ENCODE measurements around the gene WNK2.
A peak's percentile ranks its signal among the peaks of the same experiment; 100 is the strongest.

WNK2 gene

GRCh38 chr9:93184432-93185265, 710 bp downstream of the WNK2 start:
- Histone ChIP-seq H3K4me2 (peak overlapping the region; percentile 99), H3K36me3 (no peaks in the 10 kb centered on the region), H3K4me3 (peak overlapping the region; percentile 77), H3K4me1 (peaks cover 63% of the 10 kb centered on the region), H3K27ac (peak overlapping the region; percentile 79), H3K9me3 (no peaks in the 10 kb centered on the region), H3K27me3 (peaks cover 5% of the 10 kb centered on the region; the same call in 1 of the 2 replicates), H4K20me1 (peaks cover 20% of the 10 kb centered on the region), H3K9ac (peak overlapping the region; percentile 83)
- no peak for TF ChIP-seq Cebpa-rat (IDR thresholded peaks at IDR 0.05)

- H3K9ac ChIP-seq = peak overlapping the region; percentile 57; the same call in 1 of the 2 replicates
- peaks cover 63% of the 10 kb centered on the region for H3K4me1 ChIP-seq
- H3K4me3 ChIP-seq = peak overlapping the region; percentile 77
- TF ChIP-seq Cebpa-rat (IDR thresholded peaks at IDR 0.05) = no peak
- peaks cover 7% of the 10 kb centered on the region for H3K36me3 ChIP-seq
- H3K9me3 ChIP-seq = no peaks in the 10 kb centered on the region
- peaks cover 5% of the 10 kb centered on the region; the same call in 1 of the 2 replicates for H3K27me3 ChIP-seq
- H3K4me2 ChIP-seq = peak overlapping the region; percentile 99
- H3K27ac ChIP-seq = peak overlapping the region; percentile 56; the same call in 1 of the 2 replicates
- H4K20me1 ChIP-seq = peaks cover 29% of the 10 kb centered on the region
Measured at GRCh38 chr9:93185266-93186214, 1.6 kb downstream of the WNK2 start.

GRCh38 chr9:93186215-93186945, 2.4 kb downstream of the WNK2 start:
- Histone ChIP-seq H3K9me3 (no peaks in the 10 kb centered on the region), H3K4me3 (no peak overlapping the region), H3K36me3 (peaks cover 15% of the 10 kb centered on the region), H3K27ac (peak overlapping the region; percentile 56; the same call in 1 of the 2 replicates), H3K27me3 (peaks cover 5% of the 10 kb centered on the region; the same call in 1 of the 2 replicates), H3K4me2 (peak overlapping the region; percentile 99), H3K9ac (peak overlapping the region; percentile 57; the same call in 1 of the 2 replicates), H4K20me1 (peaks cover 34% of the 10 kb centered on the region), H3K4me1 (peaks cover 63% of the 10 kb centered on the region)
- no peak for TF ChIP-seq Cebpa-rat (IDR thresholded peaks at IDR 0.05)

- Histone ChIP-seq H3K9me3 (no peaks in the 10 kb centered on the region), H3K4me3 (no peak overlapping the region), H3K4me2 (peak overlapping the region; percentile 99), H3K36me3 (peaks cover 16% of the 10 kb centered on the region), H3K27me3 (peaks cover 5% of the 10 kb centered on the region; the same call in 1 of the 2 replicates), H3K27ac (no peak overlapping the region), H4K20me1 (peaks cover 34% of the 10 kb centered on the region), H3K4me1 (peaks cover 63% of the 10 kb centered on the region), H3K9ac (no peak overlapping the region)
- TF ChIP-seq Cebpa-rat (IDR thresholded peaks at IDR 0.05) = no peak
Measured at GRCh38 chr9:93187047-93187446, 3.1 kb downstream of the WNK2 start.

GRCh38 chr9:93187574-93187973, 3.6 kb downstream of the WNK2 start:
- Histone ChIP-seq H3K27me3 (peaks cover 5% of the 10 kb centered on the region; the same call in 1 of the 2 replicates), H3K4me3 (no peak overlapping the region), H3K36me3 (peaks cover 20% of the 10 kb centered on the region), H3K27ac (no peak overlapping the region), H3K9ac (no peak overlapping the region), H3K4me2 (peak overlapping the region; percentile 13; the same call in 1 of the 2 replicates), H3K4me1 (peaks cover 62% of the 10 kb centered on the region), H3K9me3 (no peaks in the 10 kb centered on the region), H4K20me1 (peaks cover 34% of the 10 kb centered on the region)
- no peak for TF ChIP-seq Cebpa-rat (IDR thresholded peaks at IDR 0.05)

- H3K4me1 ChIP-seq = peaks cover 51% of the 10 kb centered on the region
- TF ChIP-seq Cebpa-rat (IDR thresholded peaks at IDR 0.05) = no peak
- peaks cover 29% of the 10 kb centered on the region for H3K36me3 ChIP-seq
- H4K20me1 ChIP-seq = peaks cover 45% of the 10 kb centered on the region
- no peak overlapping the region; the same call in 1 of the 2 replicates for H3K27ac ChIP-seq
- no peak overlapping the region for H3K9ac ChIP-seq
- H3K4me3 ChIP-seq = no peak overlapping the region
- no peaks in the 10 kb centered on the region for H3K27me3 ChIP-seq
- H3K9me3 ChIP-seq = no peaks in the 10 kb centered on the region
- no peak overlapping the region for H3K4me2 ChIP-seq
Measured at GRCh38 chr9:93188426-93189368, 4.8 kb downstream of the WNK2 start.

GRCh38 chr9:93189369-93190132, 5.6 kb downstream of the WNK2 start:
- H3K36me3 ChIP-seq = peaks cover 29% of the 10 kb centered on the region
- no peaks in the 10 kb centered on the region for H3K27me3 ChIP-seq
- no peak overlapping the region for H3K27ac ChIP-seq
- H4K20me1 ChIP-seq = peaks cover 46% of the 10 kb centered on the region
- H3K9ac ChIP-seq = no peak overlapping the region
- H3K4me3 ChIP-seq = no peak overlapping the region
- H3K4me1 ChIP-seq = peaks cover 47% of the 10 kb centered on the region
- no peak for TF ChIP-seq Cebpa-rat (IDR thresholded peaks at IDR 0.05)
- no peaks in the 10 kb centered on the region for H3K9me3 ChIP-seq
- H3K4me2 ChIP-seq = no peak overlapping the region

GRCh38 chr9:93190133-93190525, 6.2 kb downstream of the WNK2 start:
- no peak overlapping the region for H3K4me3 ChIP-seq

More at GRCh38 chr9:93190133-93190525, 6.2 kb downstream of the WNK2 start:
- no peak overlapping the region for H3K9ac ChIP-seq
- H3K9me3 ChIP-seq = no peaks in the 10 kb centered on the region
- no peak overlapping the region for H3K4me2 ChIP-seq
- H3K27ac ChIP-seq = no peak overlapping the region
- H4K20me1 ChIP-seq = peaks cover 46% of the 10 kb centered on the region
- peaks cover 29% of the 10 kb centered on the region for H3K36me3 ChIP-seq
- H3K4me1 ChIP-seq = peaks cover 41% of the 10 kb centered on the region
- TF ChIP-seq Cebpa-rat (IDR thresholded peaks at IDR 0.05) = no peak
- no peaks in the 10 kb centered on the region for H3K27me3 ChIP-seq
